ENCODE results near the gene CLNK.

Gene CLNK

DNA sequence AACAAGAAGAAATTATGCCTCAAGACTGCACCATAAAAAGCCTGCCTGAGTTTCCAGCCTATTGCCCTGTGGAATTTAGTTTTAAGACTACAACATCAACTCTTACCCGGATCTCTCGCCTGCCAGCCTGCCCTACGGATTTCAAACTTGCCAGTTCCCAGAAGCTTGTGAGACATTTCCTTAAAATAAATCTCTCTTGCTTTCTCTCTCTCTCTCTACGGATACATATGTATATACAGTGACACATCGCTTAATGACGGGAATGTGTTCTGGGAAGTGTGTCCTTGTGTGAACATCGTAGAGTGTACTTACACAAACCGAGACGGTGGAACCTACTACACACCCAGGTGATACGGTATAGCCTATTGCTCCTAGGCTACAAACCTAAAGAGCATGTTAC, 79.5 kb downstream of the CLNK start:
- TF ChIP-seq CTCF (IDR thresholded peaks at IDR 0.05; ENCODE audit: low read depth, low read length, poor library complexity, severe bottlenecking), result no peak
- TF ChIP-seq EZH2phosphoT487 (IDR thresholded peaks at IDR 0.05; ENCODE audit: borderline replicate concordance, low read length), result no peak
- Histone ChIP-seq H4K20me1 (ENCODE audit: control insufficient read depth, insufficient read depth, low read depth, low read length) (no peaks in the 10 kb centered on the region), H3K36me3 (ENCODE audit: control insufficient read depth, low read length) (no peaks in the 10 kb centered on the region)

GRCh38 chr4:10599574-10599973, 85.0 kb downstream of the CLNK start:
- Histone ChIP-seq H3K27me3 (ENCODE audit: control insufficient read depth, low read length) (no peaks in the 10 kb centered on the region), H3K4me1 (ENCODE audit: control insufficient read depth, low read length) (no peaks in the 10 kb centered on the region), H3K4me3 (ENCODE audit: low read length) (no peak overlapping the region), H3K27ac (ENCODE audit: low read depth, low read length) (no peak overlapping the region), H3K79me2 (ENCODE audit: control insufficient read depth, low read length) (no peaks in the 10 kb centered on the region), H3K36me3 (ENCODE audit: control insufficient read depth, low read length) (no peaks in the 10 kb centered on the region), H4K20me1 (ENCODE audit: control insufficient read depth, insufficient read depth, low read depth, low read length) (no peaks in the 10 kb centered on the region), H3F3A (ENCODE audit: control insufficient read depth, insufficient read depth) (no peaks in the 10 kb centered on the region), H3K9me3 (ENCODE audit: control insufficient read depth, insufficient read depth, low read length) (no peaks in the 10 kb centered on the region), H3K9me2 (replicated peaks; ENCODE audit: control insufficient read depth, low read length) (no peaks in the 10 kb centered on the region), H3K4me2 (ENCODE audit: low read length) (no peak overlapping the region)
- TF ChIP-seq EZH2phosphoT487 (IDR thresholded peaks at IDR 0.05; ENCODE audit: borderline replicate concordance, low read length), result no peak

More for the DNA sequence above, 79.5 kb downstream of the CLNK start:
- Histone ChIP-seq H3K4me3 (ENCODE audit: low read length) (no peak overlapping the region), H3F3A (ENCODE audit: control insufficient read depth, insufficient read depth) (no peaks in the 10 kb centered on the region), H3K27me3 (ENCODE audit: control insufficient read depth, low read length) (no peaks in the 10 kb centered on the region), H3K4me1 (ENCODE audit: control insufficient read depth, low read length) (no peaks in the 10 kb centered on the region), H3K9me3 (ENCODE audit: control insufficient read depth, insufficient read depth, low read length) (no peaks in the 10 kb centered on the region), H3K4me2 (ENCODE audit: low read length) (no peak overlapping the region), H3K27ac (ENCODE audit: low read depth, low read length) (no peak overlapping the region), H3K79me2 (ENCODE audit: control insufficient read depth, low read length) (no peaks in the 10 kb centered on the region), H3K9me2 (replicated peaks; ENCODE audit: control insufficient read depth, low read length) (no peaks in the 10 kb centered on the region)

- Histone ChIP-seq H3K27me3 (ENCODE audit: control insufficient read depth, low read length) (no peaks in the 10 kb centered on the region), H3K9me3 (ENCODE audit: control insufficient read depth, insufficient read depth, low read length) (no peaks in the 10 kb centered on the region), H3K79me2 (ENCODE audit: control insufficient read depth, low read length) (no peaks in the 10 kb centered on the region), H3F3A (ENCODE audit: control insufficient read depth, insufficient read depth) (no peaks in the 10 kb centered on the region), H3K4me3 (ENCODE audit: low read length) (no peak overlapping the region), H3K36me3 (ENCODE audit: control insufficient read depth, low read length) (no peaks in the 10 kb centered on the region), H4K20me1 (ENCODE audit: control insufficient read depth, insufficient read depth, low read depth, low read length) (no peaks in the 10 kb centered on the region), H3K9me2 (replicated peaks; ENCODE audit: control insufficient read depth, low read length) (no peaks in the 10 kb centered on the region), H3K27ac (ENCODE audit: low read depth, low read length) (no peak overlapping the region), H3K4me2 (ENCODE audit: low read length) (no peak overlapping the region), H3K4me1 (ENCODE audit: control insufficient read depth, low read length) (no peaks in the 10 kb centered on the region)
- TF ChIP-seq CTCF (IDR thresholded peaks at IDR 0.05; ENCODE audit: low read depth, low read length, poor library complexity, severe bottlenecking) (no peak), EZH2phosphoT487 (IDR thresholded peaks at IDR 0.05; ENCODE audit: borderline replicate concordance, low read length) (no peak)
Observed at GRCh38 chr4:10598829-10599228, 85.7 kb downstream of the CLNK start.

- no peaks in the 10 kb centered on the region for H3F3A ChIP-seq (ENCODE audit: control insufficient read depth, insufficient read depth)
- no peaks in the 10 kb centered on the region for H3K9me3 ChIP-seq (ENCODE audit: control insufficient read depth, insufficient read depth, low read length)
- H3K9me2 ChIP-seq (replicated peaks; ENCODE audit: control insufficient read depth, low read length), result no peaks in the 10 kb centered on the region
- no peaks in the 10 kb centered on the region for H3K4me1 ChIP-seq (ENCODE audit: control insufficient read depth, low read length)
- H3K4me3 ChIP-seq (ENCODE audit: low read length), result no peak overlapping the region
- H4K20me1 ChIP-seq (ENCODE audit: control insufficient read depth, insufficient read depth, low read depth, low read length), result no peaks in the 10 kb centered on the region
- H3K79me2 ChIP-seq (ENCODE audit: control insufficient read depth, low read length), result no peaks in the 10 kb centered on the region
- H3K36me3 ChIP-seq (ENCODE audit: control insufficient read depth, low read length), result no peaks in the 10 kb centered on the region
- H3K27me3 ChIP-seq (ENCODE audit: control insufficient read depth, low read length), result no peaks in the 10 kb centered on the region
- no peak for TF ChIP-seq EZH2phosphoT487 (IDR thresholded peaks at IDR 0.05; ENCODE audit: borderline replicate concordance, low read length)
- no peak for TF ChIP-seq CTCF (IDR thresholded peaks at IDR 0.05; ENCODE audit: low read depth, low read length, poor library complexity, severe bottlenecking)
- H3K27ac ChIP-seq (ENCODE audit: low read depth, low read length), result no peak overlapping the region
- H3K4me2 ChIP-seq (ENCODE audit: low read length), result no peak overlapping the region
Observed at GRCh38 chr4:10596586-10597290, 87.8 kb downstream of the CLNK start.

Measured in DOHH2 (cell line).